Esophagus muscularis mucosa (tissue), 3 donors: ENCODE measurements around the gene SMIM14.
A peak's percentile ranks its signal among the peaks of the same experiment; 100 is the strongest.

Experiments
- POLR2AphosphoS5 ChIP-seq, 2 donors: sonication (generic); formaldehyde crosslinking; IDR thresholded peaks; one replicate each; pipeline ENCODE4 v1.6.1; 2017; ENCODE audit warnings: antibody characterized with exemption in 2 of 2
- TF ChIP-seq, protein P1 (sequence below), 3 experiments: fragments of 200-600 bp in 2 of 3; fragments of 450-650 bp in 1 of 3; sonication (generic) in 2 of 3; IDR thresholded peaks; one replicate each; pipeline ENCODE4 v1.5.1; 2017 to 2019; ENCODE audit warnings: antibody characterized with exemption in 3 of 3, mild to moderate bottlenecking in 2 of 3, moderate library complexity in 1 of 3

DNA sequence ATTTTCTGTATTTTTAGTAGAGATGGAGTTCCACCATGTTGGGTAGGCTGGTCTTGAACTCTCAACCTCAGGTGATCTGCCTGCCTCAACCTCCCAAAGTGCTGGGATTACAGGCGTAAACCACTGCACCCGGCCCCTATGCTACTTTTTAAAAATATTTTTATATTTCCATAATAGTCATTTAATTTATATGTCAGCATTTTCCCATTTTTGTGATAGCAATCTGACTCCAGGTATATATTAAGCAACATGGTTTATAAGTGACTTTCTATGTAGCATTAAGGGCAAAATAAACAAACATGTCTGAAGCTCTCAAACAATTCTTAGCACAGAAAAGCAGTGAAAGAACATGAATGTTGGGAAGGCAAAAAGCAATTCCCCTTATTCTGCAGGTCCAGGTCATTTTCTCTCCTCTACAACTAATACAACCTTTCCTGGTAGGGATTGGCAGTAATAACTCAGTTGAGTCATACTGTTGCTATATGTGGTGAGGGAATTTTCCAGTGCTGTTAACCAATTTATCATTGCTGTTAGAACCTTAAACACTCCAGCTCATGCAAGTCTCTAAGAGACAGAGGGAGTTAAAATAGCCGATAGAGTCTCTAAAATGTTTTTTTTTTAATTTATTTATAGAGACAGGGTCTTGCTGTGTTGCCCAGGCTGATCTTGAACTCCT is 24.0 kb downstream of the SMIM14 start:
- TF ChIP-seq, protein P1, sequence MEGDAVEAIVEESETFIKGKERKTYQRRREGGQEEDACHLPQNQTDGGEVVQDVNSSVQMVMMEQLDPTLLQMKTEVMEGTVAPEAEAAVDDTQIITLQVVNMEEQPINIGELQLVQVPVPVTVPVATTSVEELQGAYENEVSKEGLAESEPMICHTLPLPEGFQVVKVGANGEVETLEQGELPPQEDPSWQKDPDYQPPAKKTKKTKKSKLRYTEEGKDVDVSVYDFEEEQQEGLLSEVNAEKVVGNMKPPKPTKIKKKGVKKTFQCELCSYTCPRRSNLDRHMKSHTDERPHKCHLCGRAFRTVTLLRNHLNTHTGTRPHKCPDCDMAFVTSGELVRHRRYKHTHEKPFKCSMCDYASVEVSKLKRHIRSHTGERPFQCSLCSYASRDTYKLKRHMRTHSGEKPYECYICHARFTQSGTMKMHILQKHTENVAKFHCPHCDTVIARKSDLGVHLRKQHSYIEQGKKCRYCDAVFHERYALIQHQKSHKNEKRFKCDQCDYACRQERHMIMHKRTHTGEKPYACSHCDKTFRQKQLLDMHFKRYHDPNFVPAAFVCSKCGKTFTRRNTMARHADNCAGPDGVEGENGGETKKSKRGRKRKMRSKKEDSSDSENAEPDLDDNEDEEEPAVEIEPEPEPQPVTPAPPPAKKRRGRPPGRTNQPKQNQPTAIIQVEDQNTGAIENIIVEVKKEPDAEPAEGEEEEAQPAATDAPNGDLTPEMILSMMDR (IDR thresholded peaks at IDR 0.05) = no peak
- TF ChIP-seq POLR2AphosphoS5 (IDR thresholded peaks at IDR 0.05) = peak in 1 of 2 donors; percentile 18
